Left renal pelvis (tissue), 4 donors: ENCODE data around the gene RPS6KB1. TPM values are rescaled to one million over a fixed set of nuclear protein-coding genes. Genes with fewer than 3 reads are reported as not detected.

Experiments
- polyA plus RNA-seq, 4 donors: library from polyadenylated mRNA; unstranded; fragments of 120-200 nt; gene quantifications; one replicate each; pipeline ENCODE4 v1.2.1, GENCODE V29; 2013; ENCODE audit not compliant: insufficient read length in 4 of 4

RPS6KB1 gene
- polyA plus RNA-seq, 4 donors: 40.5 to 44.8 (median 43.8) TPM

Other genes with a start within 250 kb of the RPS6KB1 start
- gene PTRH2, start 185.7 kb upstream of the RPS6KB1 start, polyA plus RNA-seq: 10 to 100 TPM; 17.7 to 29.6 (median 22.6) TPM
- gene VMP1, start 185.5 kb upstream of the RPS6KB1 start, polyA plus RNA-seq: 100 to 1,000 TPM in 2 of 4 donors, 10 to 100 TPM in 2; 77.6 to 113 (median 99.2) TPM
- 10 to 100 TPM; 12.7 to 19.4 (median 18.4) TPM for gene TUBD1, start 178 bp upstream of the RPS6KB1 start, polyA plus RNA-seq
- 10 to 100 TPM; 18.5 to 35.4 (median 26.3) TPM for gene RNFT1, start 71.6 kb downstream of the RPS6KB1 start, polyA plus RNA-seq
- 10 to 100 TPM; 21.3 to 28.3 (median 23.9) TPM for gene HEATR6, start 185.8 kb downstream of the RPS6KB1 start, polyA plus RNA-seq